A673 (cell line): ENCODE measurements around the gene SMIM15. TPM values are rescaled to one million over a fixed set of nuclear protein-coding genes. Genes with fewer than 3 reads are reported as not detected.

Source experiments
- BruUV-seq: library from RNA; stranded (reverse); fragments of 400-500 nt; replicated peaks from 2 replicates; lab custom pipeline; 2021; lab: Mats Ljungman, UMichigan
- CTCF ChIA-PET: fragments of 300-600 bp; sonication (Branson Sonifier 250); formaldehyde crosslinking; loops from one replicate; lab custom pipeline; 2022; ENCODE audit warnings: antibody characterized with exemption; lab: Charles Lee
- POLR2A ChIA-PET: fragments of 300-600 bp; sonication (Branson Sonifier 250); formaldehyde crosslinking; loops from one replicate; lab custom pipeline; 2022; ENCODE audit warnings: antibody characterized with exemption; ENCODE audit not compliant: low non-redundant PET; lab: Charles Lee
- DNase-seq: peaks from one replicate; pipeline ENCODE4 v3.0.0-alpha.2; 2015; ENCODE audit warnings: low spot score
- H3K27ac ChIP-seq: fragments of 200-600 bp; sonication (generic); 2 replicates; pipeline ENCODE4 v1.5.1; 2016; ENCODE audit warnings: mixed run types, low read depth, mild to moderate bottlenecking, mixed read lengths, antibody characterized with exemption, low read length; ENCODE audit not compliant: poor library complexity, severe bottlenecking
- H3K27me3 ChIP-seq: fragments of 200-600 bp; sonication (generic); replicated peaks from 2 replicates; pipeline ENCODE4 v1.6.1; 2017; ENCODE audit warnings: mixed run types, low read depth, mild to moderate bottlenecking, mixed read lengths, antibody characterized with exemption, low read length; ENCODE audit not compliant: insufficient read depth, poor library complexity
- H3K36me3 ChIP-seq: fragments of 200-600 bp; sonication (generic); 2 replicates; pipeline ENCODE4 v1.6.1; 2016; ENCODE audit warnings: mixed run types, mild to moderate bottlenecking, mixed read lengths, antibody characterized with exemption, low read length; ENCODE audit not compliant: insufficient read depth, poor library complexity, severe bottlenecking
- H3K4me1 ChIP-seq: fragments of 200-600 bp; sonication (generic); 2 replicates; pipeline ENCODE4 v1.6.1; 2017; ENCODE audit warnings: mixed run types, mild to moderate bottlenecking, mixed read lengths, antibody characterized with exemption, low read length; ENCODE audit not compliant: insufficient read depth, poor library complexity, severe bottlenecking
- H3K4me3 ChIP-seq: fragments of 200-600 bp; sonication (generic); 2 replicates; pipeline ENCODE4 v1.5.1; 2016; ENCODE audit warnings: low read depth, mixed run types, mild to moderate bottlenecking, mixed read lengths, low read length; ENCODE audit not compliant: poor library complexity, severe bottlenecking
- H3K9me3 ChIP-seq: fragments of 200-600 bp; sonication (generic); 2 replicates; pipeline ENCODE4 v1.6.1; 2016; ENCODE audit warnings: mixed run types, low read depth, mild to moderate bottlenecking, mixed read lengths, antibody characterized with exemption, low read length; ENCODE audit not compliant: poor library complexity, severe bottlenecking
- CTCF ChIP-seq: fragments of 300-800, 200-600 bp; sonication (generic); conservative IDR thresholded peaks from 2 replicates; pipeline ENCODE4 v1.5.1; 2017; ENCODE audit warnings: low read depth, mild to moderate bottlenecking, antibody characterized with exemption, low read length, moderate library complexity, mixed read lengths
- EZH2 ChIP-seq: fragments of 200-600 bp; sonication (generic); IDR thresholded peaks from 2 replicates; pipeline ENCODE4 v1.6.1; 2017; ENCODE audit warnings: borderline replicate concordance, low read depth, mild to moderate bottlenecking, mixed read lengths, antibody characterized with exemption, low read length; ENCODE audit not compliant: poor library complexity, severe bottlenecking
- intact Hi-C: fragments of 100-400 bp; cut with micrococcal nuclease; formaldehyde crosslinking; loops from one replicate; pipeline ENCODE4 v1.10.0; 2022; ENCODE audit not compliant: unreplicated experiment
- total RNA-seq: library from RNA; stranded (reverse); gene quantifications from 2 replicates; pipeline ENCODE4 v1.2.3, GENCODE V29; 2021

The SMIM15 gene
- total RNA-seq, 1 experiment from 2014 or later: 93.5 TPM

- Histone ChIP-seq H3K4me1 (peaks cover 31% of the 10 kb centered on the region), H3K36me3 (peaks cover 27% of the 10 kb centered on the region), H3K4me3 (peak overlapping the region; percentile 98), H3K9me3 (no peaks in the 10 kb centered on the region), H3K27ac (peak overlapping the region; percentile 95), H3K27me3 (no peaks in the 10 kb centered on the region)
- ChIA-PET CTCF (no interaction called here), POLR2A (no interaction called here)
- TF ChIP-seq EZH2 (no peak), CTCF (no peak)
- intact Hi-C loops: loop anchor here (5.0 to 10.0 kb wide), 4 partner anchors 106 to 769 kb away; no protein-coding TSS in a partner anchor
- BruUV-seq: TSS peak; percentile 62
- DNase-seq: peak; percentile 43
Measured at GRCh38 chr5:61162832-61163567, 732 bp upstream of the SMIM15 start.

DNA sequence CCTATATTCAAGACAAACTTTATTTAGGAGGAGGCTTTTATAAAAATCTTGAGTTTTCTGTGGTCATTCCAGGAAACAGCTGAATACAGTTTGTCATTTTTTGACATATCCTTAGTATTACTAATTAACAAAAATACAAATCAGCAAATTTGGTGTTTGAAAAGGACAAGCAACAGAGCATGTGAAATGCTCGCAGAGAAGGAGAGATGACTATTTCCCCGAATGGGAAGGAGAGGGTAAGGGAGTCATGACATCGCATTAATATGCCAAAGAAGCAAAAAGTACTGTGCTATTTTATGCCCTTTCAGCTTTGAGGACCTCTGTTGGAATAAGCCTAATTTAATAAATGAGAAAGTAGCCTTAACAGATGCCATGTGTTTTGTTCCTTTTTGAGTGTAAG is 1.8 kb downstream of the SMIM15 start:
- H3K4me1 ChIP-seq: peaks cover 24% of the 10 kb centered on the region
- H3K27ac ChIP-seq: no peak overlapping the region
- ChIA-PET POLR2A (no interaction called here), CTCF (no interaction called here)
- no peak for DNase-seq
- no peaks in the 10 kb centered on the region for H3K9me3 ChIP-seq
- H3K4me3 ChIP-seq: peak overlapping the region; percentile 98
- H3K36me3 ChIP-seq: peaks cover 43% of the 10 kb centered on the region
- intact Hi-C loops: loop anchor here (5.0 to 10.0 kb wide), 4 partner anchors 103 to 772 kb away; no protein-coding TSS in a partner anchor
- TF ChIP-seq CTCF: no peak
- no peak for TF ChIP-seq EZH2
- no TSS peak for BruUV-seq
- H3K27me3 ChIP-seq: no peaks in the 10 kb centered on the region

DNA sequence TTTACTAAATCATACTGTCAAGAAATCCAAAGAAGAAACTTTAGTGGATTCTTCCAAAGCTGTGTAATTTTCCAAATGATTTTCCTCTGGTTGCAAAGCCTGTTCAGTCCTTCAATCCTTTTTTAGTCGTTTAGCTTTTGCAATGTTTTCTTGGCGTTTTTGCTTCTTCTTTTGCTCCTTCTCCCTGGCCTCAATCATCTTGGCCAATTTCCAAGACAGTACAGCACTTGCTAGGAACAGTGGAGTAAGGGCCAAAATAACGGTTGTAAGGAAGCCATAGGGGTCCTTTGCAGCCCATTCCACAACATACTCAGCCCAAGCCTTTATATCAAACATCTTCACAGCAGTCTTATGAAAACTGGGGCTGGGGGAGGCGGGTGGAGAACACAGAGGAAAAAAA is 2.4 kb downstream of the SMIM15 start:
- no TSS peak for BruUV-seq

More for the DNA sequence above, 2.4 kb downstream of the SMIM15 start:
- ChIA-PET CTCF (no interaction called here), POLR2A (no interaction called here)
- TF ChIP-seq CTCF (no peak), EZH2 (no peak)
- Histone ChIP-seq H3K36me3 (peaks cover 43% of the 10 kb centered on the region), H3K27ac (no peak overlapping the region), H3K4me3 (peak overlapping the region; percentile 98), H3K9me3 (no peaks in the 10 kb centered on the region), H3K4me1 (peaks cover 24% of the 10 kb centered on the region), H3K27me3 (no peaks in the 10 kb centered on the region)
- DNase-seq: peak; percentile 47
- intact Hi-C loops: loop anchor here (5.0 to 10.0 kb wide), 4 partner anchors 103 to 772 kb away; no protein-coding TSS in a partner anchor
